Esophagus (tissue), 2 donors: ENCODE measurements around the gene EPHA5. TPM values are rescaled to one million over a fixed set of nuclear protein-coding genes. Genes with fewer than 3 reads are reported as not detected.

Experiments
- H3K27ac ChIP-seq, 2 donors: one replicate each; pipeline ENCODE4 v1.5.1; 2013; ENCODE audit warnings: low read depth in 2 of 2, mild to moderate bottlenecking in 2 of 2, inconsistent platforms in 1 of 2, low read length in 1 of 2, moderate library complexity in 1 of 2
- H3K27me3 ChIP-seq, 2 donors: one replicate each; pipeline ENCODE4 v1.6.1; 2013; ENCODE audit warnings: low read length in 2 of 2, control low read depth in 1 of 2, mild to moderate bottlenecking in 1 of 2; ENCODE audit not compliant: insufficient read depth in 2 of 2, control insufficient read depth in 1 of 2
- H3K36me3 ChIP-seq, 2 donors: one replicate each; pipeline ENCODE4 v1.6.1; 2013; ENCODE audit warnings: low read length in 1 of 2; ENCODE audit not compliant: control insufficient read depth in 2 of 2, insufficient read depth in 2 of 2
- H3K4me1 ChIP-seq, 2 donors: one replicate each; pipeline ENCODE4 v1.6.1; 2013; ENCODE audit warnings: low read length in 1 of 2; ENCODE audit not compliant: control insufficient read depth in 2 of 2, insufficient read depth in 2 of 2
- H3K4me3 ChIP-seq, 2 donors: one replicate each; pipeline ENCODE4 v1.5.1; 2013; ENCODE audit warnings: low read length in 2 of 2, mild to moderate bottlenecking in 2 of 2, low read depth in 1 of 2, moderate library complexity in 1 of 2
- H3K9me3 ChIP-seq, 2 donors: one replicate each; pipeline ENCODE4 v1.6.1; 2013; ENCODE audit warnings: mild to moderate bottlenecking in 2 of 2, low read depth in 1 of 2, low read length in 1 of 2, moderate library complexity in 1 of 2; ENCODE audit not compliant: control insufficient read depth in 2 of 2, insufficient read depth in 1 of 2
- WGBS, 2 donors: extraction: QIAGEN DNeasy Blood & Tissue Kit; methylation state at CpG; one replicate each; pipeline ENCODE4 v1.1.7; 2013; 5-methylcytosine and 5-hydroxymethylcytosine counted together
- polyA plus RNA-seq, 2 donors: library from polyadenylated mRNA; stranded (reverse); fragments of 200-250 nt; gene quantifications; one replicate each; pipeline ENCODE4 v1.2.3, GENCODE V29; 2013
- donor health status: healthy with polysubstance abuse.
- donor health status: Bipolar disorder and iron deficiency.

EPHA5 gene
- polyA plus RNA-seq, 2 donors, result under 0.01 TPM

DNA sequence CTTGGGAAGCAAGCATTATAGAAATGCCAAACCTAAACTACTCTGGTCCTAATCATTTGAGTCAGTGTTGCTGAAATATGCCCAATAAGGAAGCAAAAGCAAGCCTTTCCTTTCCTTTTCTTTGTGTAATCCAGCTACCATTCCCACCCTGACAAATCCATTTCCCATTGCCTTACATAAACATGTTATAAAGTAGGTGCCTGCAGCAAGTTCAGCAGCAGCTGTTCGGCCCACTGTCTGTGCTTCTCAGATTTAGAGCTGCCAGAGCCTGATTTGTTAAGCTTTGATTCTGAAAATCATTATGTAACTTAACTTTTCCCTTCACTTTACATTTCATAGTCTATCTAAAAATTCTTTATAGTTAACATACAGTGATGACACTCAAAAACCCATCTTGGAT is 148.6 kb downstream of the EPHA5 start:
- Histone ChIP-seq H3K4me1 (no peaks in the 10 kb centered on the region), H3K9me3 (no peaks in the 10 kb centered on the region), H3K27ac (no peak overlapping the region), H3K36me3 (no peaks in the 10 kb centered on the region), H3K4me3 (no peak overlapping the region), H3K27me3 (no peaks in the 10 kb centered on the region)
- WGBS, 2 donors, result 16 to 30% methylated on average over 1 of the region's 1 CpG

DNA sequence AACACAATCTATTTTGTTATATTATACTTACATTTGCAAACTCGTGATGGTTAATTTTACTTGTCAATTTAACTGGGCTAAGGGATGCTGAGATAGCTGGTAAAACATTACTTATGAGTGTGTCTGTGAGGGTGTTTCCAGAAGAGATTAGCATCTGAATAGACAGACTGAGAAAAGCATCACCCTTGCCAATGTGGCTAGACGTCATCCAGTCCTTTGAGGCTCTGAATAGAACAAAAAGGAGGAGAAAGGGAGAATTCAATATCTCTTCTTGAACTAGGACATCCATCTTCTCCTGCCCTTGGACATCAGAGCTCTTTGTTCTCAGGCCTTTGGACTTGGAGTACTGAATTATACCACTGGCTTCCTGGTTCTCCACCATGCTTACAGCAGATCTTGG is 154.6 kb downstream of the EPHA5 start:
- Histone ChIP-seq H3K4me1 (no peaks in the 10 kb centered on the region), H3K4me3 (no peak overlapping the region), H3K27me3 (no peaks in the 10 kb centered on the region), H3K9me3 (no peaks in the 10 kb centered on the region), H3K36me3 (no peaks in the 10 kb centered on the region), H3K27ac (no peak overlapping the region)
- 57% methylated on average over 2 of the region's 2 CpGs for WGBS, 2 donors

DNA sequence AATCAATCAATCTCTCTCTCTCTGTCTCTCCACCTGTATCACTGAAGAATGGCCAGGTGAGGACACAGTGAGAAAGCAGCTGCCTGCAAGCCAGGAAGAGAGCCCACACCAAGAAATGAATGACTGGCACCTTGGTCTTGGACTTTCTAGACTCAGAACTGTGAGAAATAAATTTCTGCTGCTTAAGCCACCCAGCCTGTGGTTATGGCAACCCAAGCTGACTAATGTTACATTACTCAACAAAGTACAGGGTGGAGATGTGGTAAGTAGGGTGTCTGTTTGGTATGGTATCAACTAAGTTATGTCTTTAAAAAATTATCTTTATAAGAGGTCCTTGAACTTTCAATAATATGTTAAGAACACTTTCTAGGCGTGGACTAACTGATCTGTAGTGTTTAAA is 159.3 kb downstream of the EPHA5 start:
- no peak overlapping the region for H3K4me3 ChIP-seq
- no peaks in the 10 kb centered on the region for H3K36me3 ChIP-seq
- no peaks in the 10 kb centered on the region for H3K9me3 ChIP-seq
- H3K27ac ChIP-seq, result no peak overlapping the region
- H3K4me1 ChIP-seq, result no peaks in the 10 kb centered on the region
- 53 to 79% methylated on average over 1 of the region's 1 CpG for WGBS, 2 donors
- no peaks in the 10 kb centered on the region for H3K27me3 ChIP-seq

DNA sequence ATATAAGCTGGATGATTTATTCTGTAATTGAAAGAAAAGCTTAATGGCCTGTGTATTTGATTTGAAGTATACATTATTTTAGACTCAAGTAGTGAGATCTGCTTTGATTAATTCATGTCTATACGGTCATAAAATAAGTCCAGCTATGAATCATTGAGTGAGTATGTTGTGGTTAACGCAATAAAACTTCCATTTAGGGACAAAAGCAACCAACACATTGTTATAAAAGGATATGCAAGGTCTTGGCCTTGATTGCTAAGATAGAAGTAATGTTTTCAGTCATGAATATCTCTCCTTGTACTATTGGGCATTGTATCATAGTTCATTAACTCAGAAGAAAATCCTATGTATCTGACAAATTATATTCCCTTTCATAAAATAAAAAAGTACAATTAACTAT is 162.1 kb downstream of the EPHA5 start:
- Histone ChIP-seq H3K36me3 (no peaks in the 10 kb centered on the region), H3K9me3 (no peaks in the 10 kb centered on the region), H3K4me3 (no peak overlapping the region), H3K27me3 (no peaks in the 10 kb centered on the region), H3K4me1 (no peaks in the 10 kb centered on the region), H3K27ac (no peak overlapping the region)
- WGBS, 2 donors, result 49 to 68% methylated on average over 2 of the region's 2 CpGs

DNA sequence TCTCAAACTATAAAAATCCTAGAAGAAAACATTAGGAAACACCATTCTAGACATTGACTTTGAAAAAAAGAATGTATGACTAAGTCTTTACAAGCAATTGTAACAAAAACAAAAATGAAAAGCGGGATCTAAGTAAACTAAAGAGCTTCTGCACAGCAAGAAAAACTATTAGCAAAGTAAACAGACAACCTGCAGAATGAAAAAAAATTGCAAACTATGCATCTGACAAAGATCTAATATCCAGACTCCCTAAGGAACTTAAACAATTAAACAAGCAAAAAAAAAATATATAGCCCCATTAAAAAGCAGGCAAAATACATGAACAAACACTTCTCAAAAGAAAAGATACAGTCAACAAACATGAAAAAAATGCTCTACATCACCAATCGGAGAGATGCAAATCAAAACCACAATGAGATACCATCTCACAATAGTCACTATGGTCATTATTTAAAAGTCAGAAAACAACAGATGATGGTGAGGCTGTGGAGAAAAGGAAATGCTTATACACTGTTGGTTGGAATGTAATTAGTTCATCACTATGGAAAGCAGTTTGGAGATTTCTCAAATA is 168.1 kb downstream of the EPHA5 start:
- WGBS, 2 donors, result 60 to 64% methylated on average over 2 of the region's 2 CpGs
- Histone ChIP-seq H3K36me3 (no peaks in the 10 kb centered on the region), H3K27ac (no peak overlapping the region), H3K9me3 (no peaks in the 10 kb centered on the region), H3K27me3 (no peaks in the 10 kb centered on the region), H3K4me1 (no peaks in the 10 kb centered on the region), H3K4me3 (no peak overlapping the region)

DNA sequence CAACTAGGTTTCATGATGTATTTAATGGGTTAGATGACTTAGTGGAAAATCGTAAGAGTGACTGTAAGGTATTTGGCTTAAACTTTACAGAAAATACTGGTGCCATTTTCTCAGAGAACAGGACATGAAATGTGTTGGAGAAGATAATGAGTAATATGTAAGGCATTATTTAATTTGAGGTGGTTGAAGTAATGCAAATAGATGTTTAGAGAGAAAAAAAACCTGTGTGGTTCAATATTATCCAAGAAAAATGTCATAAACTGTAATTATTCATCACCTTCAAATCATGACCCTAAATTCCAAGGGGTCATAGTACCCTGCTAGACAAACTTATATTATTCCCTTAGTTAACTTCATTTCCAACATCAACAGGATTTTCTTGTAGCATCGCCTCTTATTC is 171.7 kb downstream of the EPHA5 start:
- H3K27ac ChIP-seq, result no peak overlapping the region
- no peaks in the 10 kb centered on the region for H3K9me3 ChIP-seq
- H3K36me3 ChIP-seq, result no peaks in the 10 kb centered on the region
- H3K4me3 ChIP-seq, result no peak overlapping the region
- no peaks in the 10 kb centered on the region for H3K4me1 ChIP-seq
- WGBS, 2 donors, result 53 to 93% methylated on average over 2 of the region's 2 CpGs
- no peaks in the 10 kb centered on the region for H3K27me3 ChIP-seq

DNA sequence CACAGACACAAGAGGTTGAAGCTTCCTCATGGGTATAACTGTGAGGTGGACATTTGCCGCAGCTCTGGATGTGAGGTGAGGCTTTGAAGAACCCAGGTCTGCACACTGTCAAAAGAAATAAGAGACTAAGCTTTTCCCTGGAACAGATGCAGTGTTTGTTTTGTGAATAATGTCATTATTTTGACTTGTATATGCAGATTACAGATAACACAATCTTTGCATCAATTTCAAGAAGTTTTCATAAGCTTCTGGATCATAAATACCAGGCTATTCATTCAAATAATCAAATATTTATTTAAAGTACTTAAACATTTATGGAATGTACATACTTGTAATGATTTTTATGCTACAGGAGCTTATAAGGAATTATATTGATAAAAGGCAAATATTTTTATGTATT is 174.8 kb downstream of the EPHA5 start:
- Histone ChIP-seq H3K9me3 (no peaks in the 10 kb centered on the region), H3K27me3 (no peaks in the 10 kb centered on the region), H3K4me1 (no peaks in the 10 kb centered on the region), H3K4me3 (no peak overlapping the region), H3K36me3 (no peaks in the 10 kb centered on the region), H3K27ac (no peak overlapping the region)
- 76 to 81% methylated on average over 1 of the region's 1 CpG for WGBS, 2 donors

DNA sequence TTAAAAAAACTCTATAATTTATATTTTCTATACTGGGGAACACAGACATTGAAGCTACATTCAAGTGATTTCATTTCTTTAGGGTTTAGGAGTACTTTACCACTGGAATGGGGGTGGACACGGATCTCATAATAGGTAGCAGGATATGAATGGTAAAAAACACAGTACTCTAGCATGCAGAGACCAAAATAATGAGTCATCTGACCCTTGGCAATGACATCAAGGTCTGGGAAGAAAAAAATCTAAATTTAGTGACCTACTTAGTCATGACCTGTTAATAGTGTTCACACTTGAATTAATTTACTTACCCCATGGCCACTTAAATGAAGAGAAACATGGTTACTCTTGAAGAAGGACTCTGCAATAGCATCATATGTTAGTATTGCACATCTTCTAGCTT is 187.9 kb downstream of the EPHA5 start:
- Histone ChIP-seq H3K27ac (no peak overlapping the region), H3K9me3 (no peaks in the 10 kb centered on the region), H3K27me3 (no peaks in the 10 kb centered on the region), H3K36me3 (no peaks in the 10 kb centered on the region), H3K4me3 (no peak overlapping the region), H3K4me1 (no peaks in the 10 kb centered on the region)
- WGBS, 2 donors, result 42 to 70% methylated on average over 1 of the region's 1 CpG

DNA sequence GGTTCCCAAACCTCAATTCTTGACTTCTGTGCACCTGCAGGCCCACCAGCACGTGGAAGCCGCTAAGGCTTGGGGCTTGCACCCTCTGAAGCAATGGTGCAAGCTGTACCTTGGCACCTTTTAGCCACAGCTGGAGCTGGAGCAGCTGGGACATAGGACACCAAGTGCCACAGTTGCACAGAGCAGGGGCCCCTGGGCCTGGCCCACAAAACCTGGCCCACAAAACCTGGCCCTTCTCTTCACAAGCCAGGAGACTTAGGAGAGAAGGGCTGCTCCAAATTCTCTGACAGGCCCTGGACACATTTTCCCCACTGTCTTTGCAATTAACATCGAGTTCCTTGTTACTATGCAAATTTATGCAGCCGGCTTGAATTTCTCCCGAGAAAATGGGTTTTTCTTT is 197.8 kb downstream of the EPHA5 start:
- WGBS, 2 donors, result 82 to 84% methylated on average over 5 of the region's 5 CpGs
- Histone ChIP-seq H3K4me1 (no peaks in the 10 kb centered on the region), H3K27me3 (no peaks in the 10 kb centered on the region), H3K36me3 (no peaks in the 10 kb centered on the region), H3K4me3 (no peak overlapping the region), H3K27ac (no peak overlapping the region), H3K9me3 (no peaks in the 10 kb centered on the region)

DNA sequence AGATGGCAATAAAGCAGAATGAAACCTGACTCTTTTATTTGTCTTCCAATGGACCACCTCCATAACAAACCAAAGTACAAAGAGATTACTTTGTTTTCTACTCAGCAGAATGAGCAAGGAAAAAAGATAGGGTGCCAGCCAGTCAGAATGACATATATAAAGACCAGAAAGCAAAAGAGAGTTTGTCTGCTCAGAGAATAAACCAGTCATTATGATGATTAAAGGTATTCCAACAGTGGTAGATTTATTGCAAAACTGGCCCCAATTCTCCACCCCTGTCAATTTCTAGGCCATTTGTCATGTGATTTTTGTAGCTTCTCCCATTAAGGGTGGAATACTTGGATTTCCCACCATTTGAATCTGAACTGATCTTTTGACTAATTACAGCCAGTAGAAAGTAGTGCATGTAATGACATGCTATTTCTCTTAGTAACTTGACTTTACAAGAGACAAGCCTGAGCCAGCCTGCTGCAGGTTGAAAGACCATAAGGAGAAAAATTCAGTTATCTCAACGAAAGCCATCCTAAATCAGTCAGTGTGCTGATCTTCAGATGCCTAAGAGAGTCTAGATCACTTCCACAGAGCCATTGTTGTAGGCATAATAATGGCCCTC is 203.1 kb downstream of the EPHA5 start:
- no peaks in the 10 kb centered on the region for H3K9me3 ChIP-seq
- 29% methylated on average over 1 of the region's 1 CpG for WGBS, 2 donors
- H3K27me3 ChIP-seq, result no peaks in the 10 kb centered on the region
- H3K4me1 ChIP-seq, result no peaks in the 10 kb centered on the region
- no peak overlapping the region for H3K4me3 ChIP-seq
- no peak overlapping the region for H3K27ac ChIP-seq
- H3K36me3 ChIP-seq, result no peaks in the 10 kb centered on the region
